NCI-H2029 treated with DMSO at 0.1 percent for 48 hours (cell line): Measurements from ENCODE around the gene RNF10.
"Not testable (repeated sequence)": the region's sequence is repeated elsewhere in the genome, so short reads cannot be mapped to it uniquely, and the experiment has no call there.

Experiments used
- DNase-seq: peaks from one replicate; lab custom pipeline; 2025; lab: John Stamatoyannopoulos, UW

Gene RNF10

GRCh38 chr12:120528861-120529525 is 5.2 kb upstream of the RNF10 start, which contains the start of gene COQ5:
Gene COQ5 (minus strand): TSS chr12:120529158. CDS start chr12:120529141, 17 bp downstream.
- peak; percentile 46 for DNase-seq

DNA sequence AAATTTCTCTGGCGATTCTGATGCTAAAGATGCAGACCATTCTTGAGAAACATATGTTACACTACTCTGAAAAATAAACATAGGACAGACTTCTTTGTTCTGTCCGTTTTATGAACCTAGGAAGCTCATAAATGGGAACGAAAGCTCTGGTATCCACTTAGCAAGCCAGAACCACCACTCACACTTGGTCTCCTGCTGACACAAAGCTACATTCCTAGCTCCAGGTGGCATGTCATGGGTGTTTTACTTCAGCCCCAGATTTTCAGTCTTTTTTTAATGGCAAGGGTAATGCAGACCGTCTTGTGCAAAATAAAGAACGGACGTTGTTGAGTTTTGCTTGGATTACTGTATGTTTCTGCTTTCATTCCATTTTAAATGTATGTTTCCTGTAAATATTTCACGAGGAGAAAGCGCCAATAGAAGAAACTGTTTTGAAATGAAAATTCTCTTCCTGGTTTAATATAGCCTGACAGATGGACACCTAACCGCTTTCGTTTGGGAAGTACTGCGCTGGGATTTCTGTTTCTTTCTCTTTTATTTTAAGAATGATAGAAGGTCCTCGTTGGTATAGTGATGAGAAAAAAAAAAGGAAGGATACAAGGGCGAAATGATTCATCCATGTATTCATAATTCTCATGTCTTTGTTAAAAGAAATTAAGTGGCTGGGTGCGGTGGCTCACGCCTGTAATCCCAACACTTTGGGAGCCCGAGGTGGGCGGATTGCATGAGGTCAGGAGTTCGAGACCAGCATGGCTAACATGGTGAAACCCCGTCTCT is 4.3 kb upstream of the RNF10 start:
- peak; percentile 77 for DNase-seq

DNA sequence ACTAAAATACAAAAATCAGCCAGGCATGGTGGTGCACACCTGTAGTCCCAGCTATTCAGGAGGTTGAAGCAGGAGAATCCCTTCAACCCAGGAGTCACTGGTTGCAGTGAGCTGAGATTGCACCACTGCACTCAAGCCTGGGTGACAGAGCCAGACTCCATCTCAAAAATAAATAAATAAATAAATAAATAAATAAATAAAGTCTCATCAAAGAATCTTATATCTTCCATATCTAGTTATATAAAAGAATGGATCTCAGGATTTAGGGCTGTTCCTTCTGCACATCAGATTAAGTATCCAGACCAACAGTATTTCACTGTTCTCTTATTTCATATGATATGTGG is 3.8 kb upstream of the RNF10 start:
- DNase-seq, result not testable (repeated sequence)

DNA sequence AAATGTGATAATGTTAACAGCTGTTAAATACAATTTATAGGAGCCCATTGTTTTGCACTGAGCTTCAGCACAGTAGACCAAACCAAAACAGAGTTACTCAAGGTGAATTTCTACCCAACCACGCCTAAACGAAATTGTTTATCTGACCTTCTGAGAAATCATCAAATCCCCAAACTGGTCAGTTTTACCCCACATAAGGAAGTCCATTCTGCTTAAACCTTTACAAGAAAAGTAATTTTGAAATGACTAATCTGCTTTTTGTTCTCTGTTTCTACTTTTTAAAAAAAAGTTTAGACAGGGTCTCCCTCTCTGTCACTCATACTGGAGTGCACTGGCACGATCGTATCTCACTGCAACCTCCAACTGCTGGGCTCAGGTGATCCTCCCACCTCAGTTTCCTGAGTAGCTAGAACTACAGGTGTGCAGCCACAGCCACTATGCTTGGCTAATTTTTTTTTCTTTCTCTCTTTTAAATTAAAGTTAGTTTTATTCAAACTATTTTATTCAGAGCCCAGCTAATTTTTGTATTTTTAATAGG is 1.4 kb upstream of the RNF10 start:
- DNase-seq, result no peak

- no peak for DNase-seq
These were observed 823 bp downstream of the RNF10 start for GRCh38 chr12:120534703-120535655.

DNA sequence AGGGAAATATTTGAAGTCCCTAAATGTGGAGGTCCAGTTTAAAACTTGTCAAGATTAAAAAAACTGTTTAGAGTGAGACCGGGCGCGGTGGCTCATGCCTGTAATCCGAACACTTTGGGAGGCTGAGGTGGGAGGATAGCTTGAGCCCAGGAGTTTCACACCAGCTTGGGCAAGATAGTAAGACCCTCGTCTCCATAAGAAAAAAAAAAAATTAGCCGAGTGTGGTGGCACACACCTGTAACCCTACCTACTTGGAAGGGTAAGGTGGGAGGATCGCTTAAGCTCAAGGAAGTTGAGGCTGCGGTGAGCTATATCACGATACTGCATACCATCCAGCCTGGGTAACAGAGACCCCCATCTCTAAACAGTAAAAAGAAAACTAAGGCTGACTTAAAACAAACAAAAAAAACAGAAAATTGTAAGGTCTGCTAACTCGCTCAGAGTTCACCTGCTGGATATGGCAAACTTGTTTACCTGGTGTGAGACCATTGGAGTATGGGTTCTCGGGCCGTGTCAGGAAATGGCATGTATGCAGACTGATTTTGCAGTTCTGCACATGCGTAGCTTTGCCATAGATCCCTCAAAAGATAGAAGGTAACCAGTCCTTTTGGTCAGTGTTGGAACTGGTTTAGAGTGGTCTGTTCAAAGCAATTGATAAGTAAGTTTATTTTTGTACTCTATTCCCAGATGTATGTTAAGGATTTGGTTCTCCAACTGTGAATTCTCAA is 2.1 kb downstream of the RNF10 start:
- DNase-seq, result no peak

DNA sequence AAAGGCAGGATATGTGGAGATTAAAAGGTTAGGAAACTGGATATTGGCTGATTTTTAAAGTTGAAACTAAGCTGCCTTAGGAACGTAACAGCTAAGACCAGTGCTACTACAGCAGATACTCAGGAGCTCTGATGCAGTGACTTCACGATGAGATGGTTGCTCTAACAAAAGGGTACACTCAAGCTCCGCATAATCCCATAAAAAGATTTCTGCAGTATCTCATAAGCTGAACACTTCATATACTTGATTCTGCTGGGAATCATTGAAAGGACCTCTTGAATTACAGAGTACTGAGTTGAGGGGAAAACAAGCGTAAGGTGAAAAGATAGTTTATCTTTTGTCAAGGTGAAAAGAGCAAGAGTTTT is 3.7 kb downstream of the RNF10 start:
- no peak for DNase-seq

- peak; percentile 57 for DNase-seq
These were observed 4.4 kb downstream of the RNF10 start for GRCh38 chr12:120538281-120539156.

GRCh38 chr12:120539303-120539702 is 5.1 kb downstream of the RNF10 start:
- no peak for DNase-seq

DNA sequence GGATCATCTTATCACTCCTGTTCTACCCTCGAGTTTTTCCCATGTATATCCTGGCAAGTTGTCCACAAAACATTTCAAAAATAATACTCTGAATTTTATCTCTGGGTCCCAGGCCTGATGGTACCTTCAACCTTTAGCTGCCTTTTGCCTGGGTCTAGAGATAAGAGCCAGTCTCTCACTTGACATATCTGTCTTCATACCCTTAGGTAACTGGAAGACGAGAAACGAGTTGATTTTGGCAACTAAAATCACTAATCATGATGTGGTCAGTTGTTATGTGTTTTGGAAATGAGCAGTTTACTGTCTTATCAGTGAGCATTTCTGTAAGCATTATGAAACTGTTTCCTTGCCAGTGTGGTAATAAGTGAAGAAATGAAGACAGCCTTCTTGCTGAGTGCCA is 6.3 kb downstream of the RNF10 start:
- DNase-seq, result no peak

- DNase-seq, result no peak
These were observed 8.0 kb downstream of the RNF10 start for GRCh38 chr12:120542166-120542565.

DNA sequence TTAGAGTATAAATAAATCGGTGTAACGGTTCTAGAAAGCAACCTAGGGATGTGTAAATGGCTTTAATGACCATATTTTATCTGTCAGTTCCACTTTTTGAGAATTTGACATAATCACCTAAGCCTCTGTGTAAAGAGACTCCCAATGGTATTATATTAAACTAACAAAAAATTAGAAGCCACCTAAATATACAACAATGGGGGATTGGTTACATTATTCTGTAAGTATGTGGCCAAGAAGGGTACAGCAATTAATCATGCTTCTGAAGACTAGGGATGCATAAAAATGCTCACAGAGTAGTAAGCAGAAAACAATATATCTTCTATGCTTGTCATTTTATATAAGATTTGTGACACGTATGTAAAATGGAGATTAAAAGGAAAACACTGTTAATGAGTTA is 10.5 kb downstream of the RNF10 start:
- no peak for DNase-seq

GRCh38 chr12:120546050-120546386 is 11.9 kb downstream of the RNF10 start:
- no peak for DNase-seq

GRCh38 chr12:120554678-120555077 is 20.5 kb downstream of the RNF10 start:
- DNase-seq, result no peak

DNA sequence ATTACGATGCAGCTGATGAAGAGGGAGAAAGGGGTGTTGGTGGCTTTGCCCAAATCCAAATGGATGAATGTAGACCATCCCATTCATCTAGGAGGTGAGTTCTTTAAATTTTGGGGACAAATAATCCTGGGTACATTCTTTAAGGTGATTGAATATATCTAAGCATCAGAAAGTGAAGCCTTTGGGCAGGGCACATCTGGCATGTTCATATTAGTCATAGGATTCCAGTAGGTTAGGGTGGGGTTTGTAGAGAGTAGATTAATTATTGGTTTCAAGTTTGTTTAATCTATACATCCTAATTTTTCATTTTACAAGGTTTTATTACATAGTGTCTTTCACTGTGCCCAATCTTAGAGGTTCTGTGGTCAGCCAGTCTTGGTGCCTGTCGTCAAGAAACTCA is 23.4 kb downstream of the RNF10 start:
- no peak for DNase-seq

GRCh38 chr12:120562906-120563305 is 28.8 kb downstream of the RNF10 start:
- no peak for DNase-seq

GRCh38 chr12:120563495-120563894 is 29.3 kb downstream of the RNF10 start:
- no peak for DNase-seq

DNA sequence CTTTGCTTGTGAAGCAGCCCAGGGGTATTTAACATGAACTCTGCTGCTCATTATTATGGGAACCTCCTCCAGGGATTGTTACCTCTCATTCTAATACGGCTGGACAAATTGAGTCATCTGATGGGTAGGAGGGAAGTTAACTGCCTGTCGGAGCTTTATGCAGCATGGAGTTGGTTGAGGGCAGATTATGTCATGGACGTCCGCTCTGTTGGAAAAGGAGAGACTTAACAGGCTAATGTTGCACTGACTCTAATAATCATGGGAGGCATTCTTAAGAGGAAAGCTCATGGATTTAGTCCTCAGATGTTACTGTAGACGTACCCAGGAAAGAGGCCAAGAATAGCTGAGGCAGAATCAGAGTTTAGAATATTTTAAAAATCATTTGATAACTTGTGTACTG is 37.1 kb downstream of the RNF10 start:
- DNase-seq, result no peak

DNA sequence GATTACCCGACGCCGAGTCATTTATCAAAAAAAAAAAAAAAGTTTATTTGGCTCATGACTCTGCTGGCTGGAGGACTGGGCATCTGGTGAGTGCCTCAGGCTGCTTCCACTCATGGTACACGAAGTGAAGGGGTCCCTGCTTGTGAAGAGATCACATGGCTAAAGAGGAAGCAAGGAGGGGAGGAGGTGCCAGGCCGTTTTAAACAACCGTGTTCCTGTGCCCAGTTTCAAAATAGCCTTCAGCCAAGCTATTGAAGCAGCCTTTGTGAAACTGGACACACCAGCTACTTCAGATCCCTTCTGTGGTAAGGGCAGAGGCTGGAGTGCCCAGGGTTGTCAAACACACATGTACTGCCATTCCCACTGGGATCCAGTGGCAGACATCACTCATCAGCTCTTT is 39.4 kb downstream of the RNF10 start:
- DNase-seq, result no peak

- DNase-seq, result no peak
These were observed 40.0 kb downstream of the RNF10 start for GRCh38 chr12:120574106-120574505.

DNA sequence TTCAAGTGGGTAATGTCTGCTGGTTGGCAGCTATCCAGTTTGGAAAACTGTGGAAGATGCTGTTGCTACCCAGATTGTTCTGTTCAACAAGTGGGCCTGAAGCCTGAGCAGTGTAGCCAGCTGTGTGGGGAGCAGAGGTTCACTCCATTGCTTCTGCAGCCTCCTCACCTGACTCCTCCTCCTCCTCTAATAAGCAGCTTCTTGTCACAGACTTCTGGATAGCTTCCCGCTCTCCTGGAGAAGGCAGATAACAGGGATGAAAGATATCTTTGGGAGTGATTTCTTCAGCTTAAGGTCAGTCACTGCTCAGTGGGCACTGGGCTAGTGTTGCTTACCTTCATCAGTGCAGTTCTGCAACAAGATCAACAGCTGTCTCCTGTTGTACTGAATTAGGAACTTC is 45.0 kb downstream of the RNF10 start:
- DNase-seq, result no peak
